C4-2B (cell line): Measurements from ENCODE around the gene GLCCI1.

Experiments used
- ZFX ChIP-seq: fragments of 450-650 bp; IDR thresholded peaks from 2 replicates; pipeline ENCODE4 v1.6.1; 2017
- TF ChIP-seq, protein P1 (sequence below): fragments of 450-650 bp; conservative IDR thresholded peaks from 2 replicates; pipeline ENCODE4 v1.5.1; 2017; ENCODE audit warnings: mild to moderate bottlenecking

DNA sequence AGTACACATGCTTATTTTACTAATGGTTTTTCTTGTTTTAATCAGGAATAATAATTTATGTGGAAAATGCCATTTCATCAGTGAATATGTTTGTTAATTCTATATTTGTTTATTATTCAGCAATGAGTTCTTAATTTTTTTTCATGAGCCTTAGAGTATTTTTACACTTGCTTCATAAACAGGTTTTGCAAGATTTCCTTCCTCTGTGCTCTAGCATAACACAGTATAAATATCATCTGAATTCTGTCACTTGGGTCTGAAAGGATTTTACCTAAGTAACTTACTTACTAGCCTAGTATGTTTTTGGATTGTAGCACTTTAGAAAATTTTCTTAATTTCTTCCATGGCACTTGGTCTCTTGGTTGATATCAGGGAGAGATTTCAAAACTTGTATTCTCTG lies 45.8 kb downstream of the GLCCI1 start:
- TF ChIP-seq, protein P1, sequence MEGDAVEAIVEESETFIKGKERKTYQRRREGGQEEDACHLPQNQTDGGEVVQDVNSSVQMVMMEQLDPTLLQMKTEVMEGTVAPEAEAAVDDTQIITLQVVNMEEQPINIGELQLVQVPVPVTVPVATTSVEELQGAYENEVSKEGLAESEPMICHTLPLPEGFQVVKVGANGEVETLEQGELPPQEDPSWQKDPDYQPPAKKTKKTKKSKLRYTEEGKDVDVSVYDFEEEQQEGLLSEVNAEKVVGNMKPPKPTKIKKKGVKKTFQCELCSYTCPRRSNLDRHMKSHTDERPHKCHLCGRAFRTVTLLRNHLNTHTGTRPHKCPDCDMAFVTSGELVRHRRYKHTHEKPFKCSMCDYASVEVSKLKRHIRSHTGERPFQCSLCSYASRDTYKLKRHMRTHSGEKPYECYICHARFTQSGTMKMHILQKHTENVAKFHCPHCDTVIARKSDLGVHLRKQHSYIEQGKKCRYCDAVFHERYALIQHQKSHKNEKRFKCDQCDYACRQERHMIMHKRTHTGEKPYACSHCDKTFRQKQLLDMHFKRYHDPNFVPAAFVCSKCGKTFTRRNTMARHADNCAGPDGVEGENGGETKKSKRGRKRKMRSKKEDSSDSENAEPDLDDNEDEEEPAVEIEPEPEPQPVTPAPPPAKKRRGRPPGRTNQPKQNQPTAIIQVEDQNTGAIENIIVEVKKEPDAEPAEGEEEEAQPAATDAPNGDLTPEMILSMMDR, result no peak
- no peak for TF ChIP-seq ZFX
